Measurements from ENCODE around the gene QKI.

- TF ChIP-seq CTCF (IDR thresholded peaks at IDR 0.05) (no peak), POLR2A (IDR thresholded peaks at IDR 0.05) (no peak)
Observed at GRCh38 chr6:163398815-163399214, 15.7 kb upstream of the QKI start.

All from breast epithelium (tissue), 3 donors.